Stimulated activated naive CD4-positive, alpha-beta T cell treated with Interleukin-2 at 50 U/mL for 16 hours (primary cell): ENCODE data around the gene MEGF6.

Source experiments
- DNase-seq: peaks from one replicate; lab custom pipeline; 2025; lab: John Stamatoyannopoulos, UW

MEGF6 gene

DNA sequence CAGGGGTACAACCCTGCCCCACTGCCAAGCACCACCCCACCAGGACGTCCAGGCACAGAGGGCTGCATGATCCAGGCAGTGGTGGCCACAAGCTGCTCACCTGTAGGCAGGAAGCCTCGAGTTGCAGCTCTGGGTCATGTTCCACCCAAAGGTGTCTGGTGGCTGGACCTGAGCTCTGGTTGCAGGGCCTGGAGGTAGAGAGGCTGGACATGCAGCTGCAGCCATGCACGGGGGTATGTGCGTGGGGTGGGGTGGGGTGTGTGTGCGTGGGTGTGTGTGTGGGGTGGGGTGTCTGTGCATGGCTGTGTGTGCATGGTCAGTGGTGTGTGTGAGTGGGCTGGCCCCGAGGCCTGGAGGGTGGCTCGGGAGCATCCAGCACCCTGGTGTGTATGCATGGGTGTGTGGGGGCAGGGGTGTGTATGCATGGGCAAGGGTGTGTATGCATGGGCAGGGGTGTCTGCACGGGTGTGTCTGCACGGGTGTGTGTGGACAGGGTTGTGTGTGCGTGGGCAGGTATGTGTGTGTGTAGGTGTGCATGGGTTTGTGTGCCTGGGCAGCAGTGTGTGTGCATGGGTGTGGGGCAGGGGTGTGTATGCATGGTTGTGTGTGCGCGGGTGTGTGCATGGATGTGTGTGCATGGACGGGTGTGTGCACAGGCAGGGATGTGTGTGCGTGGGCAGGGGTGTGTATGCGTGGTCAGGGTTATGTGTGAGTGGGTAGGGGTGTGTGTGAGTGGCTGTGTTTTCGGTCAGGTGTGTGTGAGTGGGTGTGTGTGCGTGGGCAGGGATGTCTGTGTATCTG lies 141.3 kb downstream of the MEGF6 start:
- no peak for DNase-seq

DNA sequence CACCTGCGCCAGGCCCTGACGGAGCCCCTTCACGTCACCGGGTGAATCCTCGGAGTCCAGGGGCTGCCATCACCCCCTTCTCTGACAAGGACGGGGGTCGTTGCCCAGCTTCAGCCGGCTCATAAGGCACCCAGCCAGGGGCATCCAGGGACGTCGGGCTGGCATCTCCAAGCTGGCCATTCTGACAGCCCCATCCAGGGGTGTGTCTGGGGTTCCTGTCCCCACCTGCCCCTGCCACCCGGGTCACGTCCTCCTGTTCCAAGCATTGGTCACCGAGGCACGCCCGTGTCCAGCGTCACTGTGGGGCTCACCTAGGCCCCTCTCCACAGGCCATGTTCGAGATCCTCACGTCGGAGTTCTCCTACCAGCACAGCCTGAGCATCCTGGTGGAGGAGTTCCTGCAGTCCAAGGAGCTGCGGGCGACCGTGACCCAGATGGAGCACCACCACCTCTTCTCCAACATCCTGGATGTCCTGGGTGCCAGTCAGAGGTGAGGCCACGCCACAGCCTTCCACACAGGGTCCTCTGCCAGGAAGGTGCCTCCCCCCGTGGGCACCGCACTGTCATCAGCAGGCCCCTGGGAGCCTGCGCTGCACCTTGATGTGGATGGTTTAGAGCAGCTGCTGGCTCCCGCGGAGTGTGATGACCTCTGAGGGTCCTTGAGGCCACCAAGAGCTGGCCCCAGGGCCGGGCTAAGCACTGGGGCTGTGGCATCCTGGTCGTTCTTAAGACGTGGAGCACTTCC lies 142.0 kb downstream of the MEGF6 start:
- no peak for DNase-seq

DNA sequence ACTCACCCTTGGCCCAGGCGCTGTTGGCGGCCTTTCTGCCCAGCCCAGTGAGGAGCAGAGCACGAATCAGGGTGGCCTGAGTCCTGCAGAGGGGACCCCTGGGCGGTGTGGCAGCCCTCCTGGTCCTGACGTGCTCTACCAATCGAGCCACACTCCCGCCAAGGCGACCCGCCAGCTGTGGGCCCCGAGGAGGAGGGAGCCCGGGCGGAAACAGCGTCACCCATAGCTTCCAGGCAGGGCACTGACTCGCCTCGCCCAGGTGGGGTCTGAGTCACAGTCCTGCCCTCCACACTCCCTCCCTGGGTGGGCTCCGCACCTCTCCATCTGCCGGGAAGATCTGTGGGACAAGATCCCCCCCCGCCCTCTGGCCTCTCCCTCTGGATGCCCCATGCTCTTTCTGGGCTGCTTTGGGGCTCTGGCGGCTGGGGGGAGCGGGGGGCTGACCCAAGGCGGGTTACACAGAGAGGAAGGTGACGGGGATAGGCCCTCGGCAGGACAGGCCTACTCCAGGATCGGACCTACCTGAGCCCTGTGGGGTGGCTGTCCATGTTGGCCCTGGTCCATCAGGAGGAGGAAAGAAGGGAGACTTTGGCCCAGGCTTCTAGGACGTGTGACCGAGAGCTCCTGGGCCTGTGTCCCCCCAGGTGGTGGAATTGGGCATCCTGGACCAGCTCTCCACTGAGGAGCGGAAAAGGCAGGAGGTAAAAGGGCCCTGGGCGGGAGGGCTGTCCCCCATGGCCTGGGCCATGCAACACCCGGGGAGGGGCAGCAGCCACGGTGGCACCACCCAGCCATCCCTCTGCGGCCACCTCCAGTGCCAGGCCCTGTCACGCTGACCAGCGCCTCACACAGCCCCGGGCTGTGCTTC lies 142.8 kb downstream of the MEGF6 start:
- DNase-seq, result no peak

DNA sequence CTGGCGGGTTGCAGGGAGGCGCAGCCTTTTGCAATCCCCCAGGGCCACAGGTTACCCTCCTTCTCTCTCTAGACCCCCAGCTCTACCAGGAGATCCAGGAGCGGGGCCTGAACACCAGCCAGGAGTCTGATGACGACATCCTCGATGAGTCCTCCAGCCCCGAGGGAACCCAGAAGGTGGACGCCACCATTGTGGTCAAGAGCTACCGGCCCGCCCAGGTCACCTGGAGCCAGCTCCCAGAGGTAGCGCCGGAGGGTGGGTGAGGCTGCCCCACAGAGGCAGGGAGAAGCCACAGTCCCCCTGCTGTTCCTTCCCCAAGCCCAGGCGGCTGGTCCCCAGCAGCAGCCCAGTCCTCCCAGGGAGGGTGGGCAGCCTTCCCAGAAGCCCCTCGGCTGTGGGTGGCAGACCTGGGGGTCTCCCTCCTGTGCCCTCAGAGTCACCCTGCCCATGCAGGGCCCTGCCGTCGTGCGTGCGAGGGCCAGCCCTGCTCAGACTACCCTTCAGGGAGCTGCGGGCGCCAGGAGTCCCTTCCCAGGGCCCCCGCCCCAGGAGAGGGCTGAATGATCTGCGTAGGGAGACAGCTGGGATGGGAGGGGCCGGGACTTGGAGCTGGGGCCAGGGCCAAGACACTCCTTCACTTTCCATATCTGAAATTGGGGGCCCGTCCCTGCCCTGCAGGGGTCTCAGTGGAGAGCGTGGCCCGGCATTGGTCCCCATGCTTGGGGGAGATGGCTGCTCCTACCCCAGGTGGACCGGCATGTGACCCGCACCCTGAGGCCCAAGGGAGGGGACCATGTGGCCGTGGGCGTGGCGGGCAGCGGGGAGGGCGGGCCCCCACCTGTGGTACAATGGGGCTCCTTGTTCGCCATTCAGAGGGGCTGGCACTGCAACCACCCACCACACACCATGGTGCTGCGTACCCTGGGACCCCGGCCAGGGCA lies 143.9 kb downstream of the MEGF6 start:
- no peak for DNase-seq

DNA sequence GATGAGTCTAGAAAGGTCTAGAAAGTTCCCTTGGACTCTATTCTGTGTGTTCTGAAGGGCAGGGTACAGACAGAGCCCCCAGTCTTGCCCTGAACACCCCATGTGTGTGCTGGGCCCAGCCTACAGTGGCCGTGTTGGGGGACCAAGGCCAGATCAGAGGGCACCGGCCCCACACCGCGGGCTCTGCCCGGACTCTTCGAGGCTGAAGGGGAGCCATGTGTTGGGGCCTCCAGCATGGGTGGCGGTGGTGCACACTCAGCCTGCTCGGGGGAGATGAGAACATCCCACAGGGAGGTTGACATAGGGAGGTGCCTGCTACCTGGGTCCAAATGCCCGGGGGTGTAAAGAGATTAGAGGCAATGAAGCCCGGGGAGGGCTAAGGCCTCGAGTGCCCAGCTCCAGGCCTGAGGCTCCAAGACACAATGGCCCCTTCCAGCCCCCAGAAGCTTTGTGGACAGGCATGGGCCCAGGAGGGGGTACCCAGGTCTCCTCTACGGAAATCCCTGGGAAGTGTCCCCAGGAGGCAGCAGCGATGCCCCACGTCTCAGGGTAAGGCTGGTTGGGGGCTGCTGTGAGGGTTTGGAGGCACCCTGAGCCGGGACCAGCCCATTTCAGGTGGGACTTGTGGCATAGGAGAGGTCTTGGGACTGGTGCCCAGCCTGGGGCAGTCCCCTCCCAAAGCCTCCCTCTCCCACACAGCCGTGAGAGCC lies 144.8 kb downstream of the MEGF6 start:
- no peak for DNase-seq

DNA sequence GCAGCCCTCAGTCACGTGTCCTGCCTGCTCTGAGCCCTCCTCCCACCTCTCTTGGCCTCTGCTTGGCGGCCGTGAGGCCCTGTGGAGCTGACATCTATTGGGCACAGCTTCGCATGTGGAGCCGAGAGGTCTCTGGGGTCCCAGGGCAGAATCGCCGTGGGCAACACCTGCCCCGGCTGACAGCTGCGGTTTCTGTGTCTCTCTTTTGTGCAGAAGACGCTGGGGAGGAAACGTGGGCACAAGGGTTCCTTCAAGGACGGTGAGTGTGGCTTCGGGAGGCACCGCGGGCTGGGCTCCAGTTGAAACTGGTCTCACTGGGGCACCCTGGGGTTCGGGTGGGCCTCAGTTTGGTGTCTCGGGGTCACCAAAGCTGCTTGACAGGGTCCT lies 145.4 kb downstream of the MEGF6 start:
- no peak for DNase-seq

DNA sequence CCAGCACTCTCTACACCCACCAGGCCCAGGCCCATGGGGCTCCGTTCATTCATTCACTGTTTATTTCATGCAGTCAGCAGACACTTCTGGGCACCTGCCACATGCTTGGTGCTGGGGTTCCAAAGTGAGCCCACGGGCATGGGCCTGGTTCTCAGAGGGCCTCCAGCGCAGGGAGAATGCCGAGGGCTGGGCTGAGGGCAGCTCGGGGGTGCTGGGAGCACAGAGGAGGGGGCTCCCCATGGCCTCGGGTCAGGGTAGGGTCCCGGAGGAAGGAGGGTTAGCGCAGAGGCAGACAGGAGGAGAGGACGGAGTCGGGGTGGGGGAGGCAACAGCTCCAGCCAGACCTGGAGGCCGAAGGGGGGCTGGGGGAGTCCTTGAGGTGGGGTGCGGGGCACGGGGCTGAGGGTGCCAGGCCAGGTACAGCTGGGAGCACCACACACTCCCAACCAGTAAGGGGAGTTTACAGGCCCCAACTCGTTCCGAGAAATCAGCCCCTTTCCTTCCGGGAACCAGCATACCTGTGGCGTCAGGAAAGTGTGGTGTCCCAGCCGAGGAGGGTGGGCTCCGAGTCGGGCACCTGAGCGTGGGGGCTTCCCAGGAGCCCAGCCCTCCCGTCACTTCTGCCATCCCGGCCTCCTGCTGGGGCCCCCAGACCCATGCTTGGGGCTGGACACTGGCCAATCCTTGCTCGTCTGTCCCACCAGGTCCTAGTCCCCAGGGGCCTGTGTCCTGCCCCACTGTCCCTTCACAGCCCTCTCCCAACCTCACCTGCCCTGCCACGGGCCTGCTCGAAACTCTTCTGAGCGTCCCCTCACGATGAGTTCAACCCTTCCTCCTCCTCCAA lies 146.0 kb downstream of the MEGF6 start:
- DNase-seq, result no peak

DNA sequence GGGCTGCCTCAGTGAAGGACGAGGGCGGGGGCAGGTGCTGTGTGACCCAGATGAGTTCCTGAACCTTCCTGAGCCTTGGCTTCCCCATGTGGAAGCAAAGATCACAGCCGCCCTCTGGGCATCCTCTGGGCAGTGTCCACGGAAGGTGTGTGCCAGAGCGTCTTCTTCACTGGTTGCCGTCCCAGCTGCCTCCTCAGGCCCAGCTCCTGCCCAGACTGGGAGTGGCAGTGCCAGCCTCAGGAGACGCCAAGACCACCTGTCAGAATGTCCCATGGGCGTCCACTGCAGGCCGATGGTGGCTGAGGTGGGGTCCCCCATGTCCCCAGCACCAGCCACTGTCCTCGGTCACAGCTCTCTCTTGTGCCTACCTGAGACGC lies 146.7 kb downstream of the MEGF6 start:
- DNase-seq, result no peak

DNA sequence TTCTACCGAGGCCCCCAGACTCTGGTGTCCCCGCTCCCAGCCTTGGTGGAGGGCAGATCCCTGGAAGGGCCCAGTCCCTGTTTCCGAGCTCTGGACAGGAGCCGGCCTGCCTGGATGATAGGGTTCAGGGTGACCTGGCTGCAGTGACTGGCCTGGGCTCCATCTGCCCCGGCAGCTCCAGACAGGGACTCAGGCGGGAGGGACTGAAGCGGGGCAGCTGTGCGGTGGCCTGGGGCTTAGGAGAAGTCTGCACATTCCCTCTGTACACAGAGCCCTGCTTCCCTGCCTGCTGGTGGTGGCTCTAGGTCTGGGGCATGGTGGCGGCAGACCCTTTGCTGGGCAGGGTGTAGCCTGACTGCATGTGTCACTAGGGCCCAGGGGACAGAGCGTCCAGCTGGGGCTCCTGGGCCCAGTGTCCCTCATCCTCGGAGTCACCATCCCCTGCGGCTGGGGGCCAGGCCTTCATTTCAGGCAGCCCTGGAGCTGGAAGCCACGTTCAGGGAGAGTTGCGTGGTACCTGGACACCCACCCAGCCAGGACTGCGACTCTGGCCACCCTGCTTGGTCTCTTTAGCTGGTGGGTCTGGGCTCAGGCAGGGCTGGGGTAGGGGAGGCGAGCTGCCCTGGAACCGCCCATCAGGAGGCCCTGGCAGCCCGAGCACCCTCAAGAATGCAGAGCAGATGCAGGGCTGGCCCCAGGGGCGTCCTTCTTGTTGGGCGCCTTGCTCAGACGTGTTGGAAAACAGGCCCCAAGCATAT lies 147.2 kb downstream of the MEGF6 start:
- no peak for DNase-seq

DNA sequence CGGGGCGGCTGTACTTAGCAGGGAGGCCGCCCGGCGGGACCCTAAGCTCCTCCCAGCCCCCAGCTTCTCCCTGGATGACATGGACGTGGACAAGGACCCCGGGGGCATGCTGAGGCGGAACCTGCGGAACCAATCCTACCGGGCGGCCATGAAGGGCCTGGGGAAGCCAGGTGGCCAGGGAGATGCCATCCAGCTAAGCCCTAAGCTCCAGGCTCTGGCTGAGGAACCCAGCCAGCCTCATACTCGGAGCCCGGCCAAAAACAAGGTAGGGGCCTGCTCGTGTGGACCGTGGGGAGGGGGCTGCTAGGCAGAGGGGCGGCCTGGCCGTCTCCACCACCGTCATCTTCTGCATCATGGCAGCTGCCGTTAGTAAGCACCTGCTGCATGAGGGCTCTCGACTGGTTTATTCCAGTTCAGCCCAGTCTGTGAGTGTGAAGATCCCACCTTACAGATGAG lies 147.9 kb downstream of the MEGF6 start:
- no peak for DNase-seq

DNA sequence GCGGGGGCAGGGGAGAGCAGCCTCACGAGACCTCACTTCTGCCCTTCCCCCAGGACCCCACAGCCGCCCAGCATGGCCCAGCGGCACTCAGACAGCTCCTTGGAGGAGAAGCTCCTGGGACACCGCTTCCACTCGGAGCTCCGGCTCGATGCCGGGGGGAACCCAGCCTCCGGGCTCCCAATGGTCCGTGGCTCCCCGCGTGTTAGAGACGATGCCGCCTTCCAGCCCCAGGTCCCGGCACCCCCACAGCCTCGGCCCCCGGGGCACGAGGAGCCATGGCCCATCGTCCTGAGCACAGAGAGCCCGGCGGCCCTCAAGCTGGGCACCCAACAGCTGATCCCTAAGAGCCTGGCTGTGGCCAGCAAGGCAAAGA lies 148.3 kb downstream of the MEGF6 start:
- no peak for DNase-seq

DNA sequence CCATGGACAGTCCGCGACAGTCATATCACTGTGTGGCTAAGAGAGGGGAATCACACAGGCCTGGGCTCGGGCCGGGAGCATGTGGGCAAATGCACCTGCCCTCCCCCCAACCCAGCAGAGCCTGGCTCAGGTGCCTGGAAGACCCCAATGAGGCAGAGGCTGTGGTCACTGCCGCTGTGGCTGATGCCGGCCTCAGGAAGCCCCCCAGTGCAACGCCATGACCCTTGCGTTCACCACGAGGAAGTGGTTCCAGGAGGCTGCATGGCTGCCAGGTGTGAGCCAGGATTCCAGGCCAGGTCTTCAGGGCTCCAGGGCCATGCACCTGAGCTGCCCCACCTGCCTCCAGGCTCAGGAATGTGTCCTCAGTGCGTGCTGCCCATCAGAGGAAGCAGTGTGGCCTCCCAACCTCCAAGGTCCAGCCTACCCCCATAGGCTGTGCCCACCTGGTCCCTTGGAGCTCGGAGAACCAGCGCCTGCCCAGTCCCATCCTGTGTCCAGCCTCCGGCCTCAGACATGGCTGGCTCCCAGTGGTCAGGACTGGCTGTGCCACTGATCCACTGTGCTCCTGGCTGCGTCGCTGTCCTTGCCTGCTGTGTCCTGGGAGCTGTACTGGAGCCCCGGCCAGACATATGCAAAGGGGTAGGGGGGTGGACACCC lies 148.8 kb downstream of the MEGF6 start:
- no peak for DNase-seq

DNA sequence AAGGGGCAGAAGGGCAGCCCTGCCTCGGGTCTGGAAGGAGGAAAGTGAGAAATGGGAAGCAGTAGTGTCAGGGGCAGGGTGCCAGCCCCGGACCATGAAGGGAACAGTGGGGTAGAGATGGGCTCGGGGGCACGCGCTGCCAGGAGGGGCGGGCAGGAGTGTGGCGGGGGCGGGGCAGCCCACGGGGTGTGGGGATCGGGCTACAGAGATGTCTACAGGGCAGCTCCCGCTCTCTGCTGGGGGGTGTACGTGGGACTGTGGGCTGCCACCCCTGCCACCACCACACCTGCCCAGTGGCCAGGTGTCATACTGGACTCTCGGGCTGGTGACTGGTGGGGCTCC lies 149.4 kb downstream of the MEGF6 start:
- no peak for DNase-seq

DNA sequence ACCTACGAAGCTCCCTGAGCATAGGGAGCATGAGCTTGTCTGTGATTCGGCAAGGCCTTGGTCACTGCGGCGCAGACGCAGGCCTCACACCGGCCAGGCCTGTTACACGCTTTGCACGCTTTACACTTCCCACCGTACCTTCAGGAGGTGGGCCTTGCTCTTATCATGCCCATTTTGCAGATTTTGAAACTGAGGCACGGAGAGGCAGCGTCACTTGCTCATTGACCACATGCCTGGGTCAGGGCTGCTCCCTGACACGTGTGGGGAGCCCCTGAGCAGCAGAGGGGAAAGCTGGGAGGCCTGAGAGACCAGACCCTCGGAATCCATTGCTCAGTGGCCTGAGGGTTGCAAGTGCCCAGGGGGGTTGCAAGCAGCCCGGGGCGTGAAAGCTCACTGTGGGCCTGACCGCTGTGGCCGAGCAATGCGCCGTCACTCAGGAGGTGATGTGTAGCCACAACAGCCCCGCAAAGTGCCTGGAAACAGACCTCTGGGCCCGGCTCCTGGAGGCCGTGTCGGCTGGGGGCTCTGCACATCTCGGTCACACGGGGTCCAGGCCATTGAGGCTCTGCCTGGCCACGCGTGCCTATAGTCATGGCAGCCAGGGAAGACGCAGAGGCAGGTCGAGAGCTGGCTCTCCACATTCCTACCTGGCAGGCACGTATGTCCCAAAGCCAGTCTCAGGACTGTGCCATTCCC lies 149.9 kb downstream of the MEGF6 start:
- no peak for DNase-seq

DNA sequence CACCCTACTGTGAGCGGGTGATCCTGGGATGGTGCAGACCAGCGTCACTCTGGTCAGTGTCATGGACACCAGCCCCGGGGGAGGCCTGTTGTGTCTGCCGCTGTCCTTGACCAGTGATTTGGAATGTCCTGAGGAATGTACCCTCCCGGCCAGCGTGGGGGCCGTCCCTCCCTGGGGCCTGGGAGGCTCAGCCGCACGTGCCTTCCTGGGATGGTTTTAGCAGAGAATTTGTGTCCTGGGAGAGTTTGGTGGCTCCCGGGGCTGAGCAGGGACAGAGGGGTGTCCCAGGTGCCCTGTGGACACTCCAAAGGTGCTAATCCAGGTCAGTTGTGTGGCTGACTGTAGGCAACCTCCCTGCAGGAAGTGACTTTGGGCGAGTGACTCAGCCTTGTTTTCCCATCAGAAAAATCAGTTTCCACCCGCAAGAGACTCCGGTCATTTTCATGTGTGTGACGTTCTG lies 150.6 kb downstream of the MEGF6 start:
- DNase-seq, result no peak

DNA sequence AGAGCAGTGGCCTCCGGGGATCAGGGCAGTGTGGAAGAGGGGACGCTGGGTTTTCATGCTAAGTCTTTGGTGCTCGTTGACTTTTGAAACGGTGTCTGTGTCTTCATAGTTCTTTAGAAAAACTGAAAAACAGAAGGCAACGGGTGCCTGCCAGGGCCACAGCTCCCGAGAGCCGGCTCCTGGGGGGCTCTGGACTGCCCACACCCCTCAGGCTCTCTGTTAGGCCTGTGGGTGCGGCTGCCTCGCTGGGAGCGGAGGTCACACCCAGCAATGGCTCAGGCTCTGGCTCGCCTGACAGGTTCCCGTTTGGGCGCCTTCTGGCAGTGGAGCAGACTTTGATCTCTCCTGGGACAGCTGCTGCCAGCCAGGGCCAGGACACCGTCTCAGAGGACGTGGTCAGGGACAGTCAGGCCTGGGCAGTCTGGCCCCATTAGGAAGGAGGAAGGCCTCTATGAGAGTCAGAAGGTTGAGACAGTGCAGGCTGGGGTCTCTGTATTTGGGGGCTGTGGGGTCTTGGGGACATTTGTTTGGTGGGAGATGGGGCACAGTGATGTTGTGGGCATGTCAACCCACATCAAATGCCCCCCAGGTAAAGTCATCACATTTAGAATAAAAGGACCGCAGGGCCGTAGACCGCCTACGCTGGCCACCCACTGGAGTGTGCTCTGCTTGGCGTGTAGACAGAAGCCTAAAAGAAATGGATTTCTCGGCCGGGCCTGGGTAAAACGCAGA lies 151.2 kb downstream of the MEGF6 start:
- no peak for DNase-seq
